ENCODE results near the gene KRT3. TPM values are rescaled to one million over a fixed set of nuclear protein-coding genes. Genes with fewer than 3 reads are reported as not detected.

The KRT3 gene
- total RNA-seq, 1 donor from 2014 or later = 0.09 TPM

- Mint-ChIP-seq H3K27me3 (ENCODE audit: low read depth, unreplicated experiment) (peaks cover 25% of the 10 kb centered on the region), H3K9me3 (ENCODE audit: unreplicated experiment) (peaks cover 2% of the 10 kb centered on the region), H3K4me1 (ENCODE audit: low read depth, unreplicated experiment) (peaks cover 27% of the 10 kb centered on the region), H3K36me3 (ENCODE audit: low read depth, unreplicated experiment) (no peaks in the 10 kb centered on the region), H3K27ac (ENCODE audit: unreplicated experiment) (peak overlapping the region; percentile 96), H3K4me3 (ENCODE audit: unreplicated experiment) (no peak overlapping the region)
- no peaks in the 10 kb centered on the region for H3K27me3 ChIP-seq (ENCODE audit: insufficient read depth, low read length)
- H3K9ac ChIP-seq (ENCODE audit: low read length) = peak overlapping the region; percentile 75
- TF ChIP-seq CTCF (IDR thresholded peaks at IDR 0.05; ENCODE audit: insufficient read depth, low read depth, low read length) (no peak), EZH2 (IDR thresholded peaks at IDR 0.05; ENCODE audit: insufficient read depth, low read length) (no peak)
- peaks cover 39% of the 10 kb centered on the region for H3K4me1 ChIP-seq (ENCODE audit: insufficient read depth, low read length)
- peak; percentile 58 for FAIRE-seq
- H3K4me3 ChIP-seq (ENCODE audit: insufficient read depth, low read depth, low read length) = no peak overlapping the region
- H3K9me3 ChIP-seq (ENCODE audit: insufficient read depth, low read depth, low read length) = no peaks in the 10 kb centered on the region
- H4K20me1 ChIP-seq (ENCODE audit: insufficient read depth, low read length) = no peaks in the 10 kb centered on the region
- H3K79me2 ChIP-seq (ENCODE audit: insufficient read depth, low read length) = no peaks in the 10 kb centered on the region
- H3K4me2 ChIP-seq (ENCODE audit: low read length) = peak overlapping the region; percentile 65
- peak; percentile 48 for DNase-seq (ENCODE audit: low read depth)
- no peak overlapping the region for H2AFZ ChIP-seq (ENCODE audit: low read depth, low read length)
- peak overlapping the region; percentile 88 for H3K27ac ChIP-seq (ENCODE audit: low read depth, low read length)
- H3K36me3 ChIP-seq (ENCODE audit: insufficient read depth, low read length) = no peaks in the 10 kb centered on the region
Observed at GRCh38 chr12:52837781-52838608, 42.1 kb upstream of the KRT3 start.

GRCh38 chr12:52837413-52837741 lies 41.5 kb upstream of the KRT3 start:
- H3K4me1 Mint-ChIP-seq (ENCODE audit: low read depth, unreplicated experiment) = peaks cover 27% of the 10 kb centered on the region

More at GRCh38 chr12:52837413-52837741, 41.5 kb upstream of the KRT3 start:
- Histone ChIP-seq H3K4me2 (ENCODE audit: low read length) (peak overlapping the region; percentile 65), H4K20me1 (ENCODE audit: insufficient read depth, low read length) (no peaks in the 10 kb centered on the region), H3K9ac (ENCODE audit: low read length) (peak overlapping the region; percentile 75), H3K4me3 (ENCODE audit: insufficient read depth, low read depth, low read length) (peak overlapping the region; percentile 17), H3K27ac (ENCODE audit: low read depth, low read length) (peak overlapping the region; percentile 88), H2AFZ (ENCODE audit: low read depth, low read length) (peak overlapping the region; percentile 59), H3K4me1 (ENCODE audit: insufficient read depth, low read length) (peaks cover 39% of the 10 kb centered on the region), H3K36me3 (ENCODE audit: insufficient read depth, low read length) (no peaks in the 10 kb centered on the region), H3K9me3 (ENCODE audit: insufficient read depth, low read depth, low read length) (no peaks in the 10 kb centered on the region), H3K79me2 (ENCODE audit: insufficient read depth, low read length) (no peaks in the 10 kb centered on the region), H3K27me3 (ENCODE audit: insufficient read depth, low read length) (no peaks in the 10 kb centered on the region)
- Mint-ChIP-seq H3K9me3 (ENCODE audit: unreplicated experiment) (peaks cover 2% of the 10 kb centered on the region), H3K27me3 (ENCODE audit: low read depth, unreplicated experiment) (peaks cover 26% of the 10 kb centered on the region), H3K27ac (ENCODE audit: unreplicated experiment) (peak overlapping the region; percentile 96), H3K36me3 (ENCODE audit: low read depth, unreplicated experiment) (no peaks in the 10 kb centered on the region), H3K4me3 (ENCODE audit: unreplicated experiment) (no peak overlapping the region)
- no peak for FAIRE-seq
- DNase-seq (ENCODE audit: low read depth) = peak; percentile 92
- TF ChIP-seq EZH2 (IDR thresholded peaks at IDR 0.05; ENCODE audit: insufficient read depth, low read length) = no peak
- no peak for TF ChIP-seq CTCF (IDR thresholded peaks at IDR 0.05; ENCODE audit: insufficient read depth, low read depth, low read length)

Measured in astrocyte (in vitro differentiated cells and primary cell).